Measurements from ENCODE around the gene FAT2. TPM values are rescaled to one million over a fixed set of nuclear protein-coding genes. Genes with fewer than 3 reads are reported as not detected.
A peak's percentile ranks its signal among the peaks of the same experiment; 100 is the strongest.
"Not testable (repeated sequence)": the region's sequence is repeated elsewhere in the genome, so short reads cannot be mapped to it uniquely, and the experiment has no call there.

Gene FAT2
- polyA plus RNA-seq, 4 donors, result 0.16 to 11.2 (median 7.3) TPM

GRCh38 chr5:151612689-151613427 lies 21.7 kb upstream of the FAT2 start:
- no peak for DNase-seq (ENCODE audit: low read depth in 4 of 4, low spot score in 3 of 4)

GRCh38 chr5:151611127-151611775 lies 20.1 kb upstream of the FAT2 start:
- DNase-seq (ENCODE audit: low read depth in 4 of 4, low spot score in 3 of 4), result no peak

DNA sequence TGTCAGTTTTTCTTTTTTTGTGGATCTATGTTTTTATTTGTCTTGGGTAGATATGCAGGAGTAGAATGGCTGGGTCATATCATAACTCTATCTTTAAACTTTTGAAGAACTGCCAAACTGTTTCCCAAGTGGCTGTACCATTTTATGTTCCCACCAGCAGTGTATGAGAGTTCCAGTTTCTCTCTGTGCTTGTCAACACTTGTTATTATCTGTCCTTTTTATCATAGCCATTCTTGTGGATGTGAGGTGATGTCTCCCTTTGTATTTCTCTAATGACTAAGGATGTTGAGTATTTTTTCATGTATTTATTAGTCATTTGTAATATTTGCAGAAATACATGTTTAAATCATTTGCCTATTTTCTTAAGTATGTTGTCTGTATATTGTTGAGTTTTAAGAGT lies 17.4 kb upstream of the FAT2 start:
- DNase-seq (ENCODE audit: low read depth in 4 of 4, low spot score in 3 of 4), result no peak

GRCh38 chr5:151607304-151607703 lies 16.2 kb upstream of the FAT2 start:
- no peak for DNase-seq (ENCODE audit: low read depth in 4 of 4, low spot score in 3 of 4)

DNA sequence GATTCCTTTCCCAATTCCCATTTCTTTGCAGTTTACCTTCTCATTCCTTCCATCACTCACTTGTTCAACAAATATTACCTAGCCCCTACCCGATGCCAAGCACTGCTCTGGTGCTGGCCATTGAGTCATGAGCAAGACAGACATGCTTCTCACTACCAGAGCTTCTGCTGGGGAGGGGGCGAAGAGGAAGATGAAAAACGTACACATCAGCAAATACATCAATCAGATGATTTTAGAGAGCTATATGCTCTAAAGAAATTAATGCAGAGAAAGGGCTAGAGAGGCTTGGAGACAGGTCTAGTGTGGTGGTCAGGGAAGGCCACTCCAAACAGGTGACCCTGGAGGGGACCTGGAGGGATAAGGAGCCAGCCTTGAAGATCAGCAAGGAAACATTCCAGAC lies 14.4 kb upstream of the FAT2 start:
- no peak for DNase-seq (ENCODE audit: low read depth in 4 of 4, low spot score in 3 of 4)

DNA sequence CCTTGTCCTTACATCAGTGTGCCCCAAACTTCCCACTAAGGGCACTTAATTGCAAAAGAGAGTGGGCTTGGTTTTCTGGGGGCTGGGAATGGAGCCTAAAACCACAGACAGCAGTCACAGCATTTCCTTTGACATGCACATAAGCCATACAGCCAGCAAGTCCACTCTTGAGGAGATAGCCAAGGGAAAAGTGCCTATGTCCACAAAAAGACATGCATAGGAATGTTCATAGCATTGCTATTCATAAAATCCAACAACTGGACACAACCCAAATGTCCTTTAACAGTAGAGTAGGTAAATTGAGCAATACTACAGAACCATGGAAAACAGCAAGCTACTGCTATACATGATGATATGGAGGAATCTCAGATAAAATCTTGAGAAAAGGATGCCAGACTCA lies 11.7 kb upstream of the FAT2 start:
- DNase-seq (ENCODE audit: low read depth in 4 of 4, low spot score in 3 of 4), result no peak

GRCh38 chr5:151601391-151601790 lies 10.3 kb upstream of the FAT2 start:
- DNase-seq (ENCODE audit: low read depth in 4 of 4, low spot score in 3 of 4), result no peak

DNA sequence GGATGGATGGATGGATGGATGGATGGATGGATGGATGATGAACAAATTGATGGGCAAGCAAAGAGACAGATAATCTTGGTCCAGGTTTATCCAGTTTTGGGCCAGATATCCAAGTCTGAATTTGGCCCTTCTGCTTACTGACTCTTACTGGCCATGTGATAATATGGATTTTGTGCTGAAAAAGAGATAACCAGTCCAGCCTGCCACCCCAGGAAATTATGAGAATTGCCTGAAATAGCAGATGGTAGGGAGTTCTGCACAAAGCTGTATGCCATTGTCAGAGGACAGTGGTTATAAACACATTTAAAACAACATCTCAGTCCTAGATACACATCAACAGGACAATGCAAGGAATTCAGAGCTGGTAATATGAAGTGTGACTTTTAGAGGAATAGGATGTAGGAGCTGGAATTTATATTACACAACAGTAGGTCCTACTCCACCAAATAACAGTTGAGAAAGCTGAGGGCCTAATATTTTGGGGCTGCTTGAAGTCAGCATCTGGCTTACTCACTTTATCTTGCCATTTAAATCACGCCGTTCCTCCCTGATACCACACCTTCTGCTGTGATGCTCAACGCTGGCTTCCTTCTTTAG lies 9.0 kb upstream of the FAT2 start:
- DNase-seq (ENCODE audit: low read depth in 4 of 4, low spot score in 3 of 4), result no peak

GRCh38 chr5:151598984-151599383 lies 7.9 kb upstream of the FAT2 start:
- no peak for DNase-seq (ENCODE audit: low read depth in 4 of 4, low spot score in 3 of 4)

GRCh38 chr5:151598549-151598948 lies 7.4 kb upstream of the FAT2 start:
- no peak for DNase-seq (ENCODE audit: low read depth in 4 of 4, low spot score in 3 of 4)

- DNase-seq (ENCODE audit: low read depth in 4 of 4, low spot score in 3 of 4), result no peak
These were observed 6.6 kb upstream of the FAT2 start for GRCh38 chr5:151597749-151598148.

DNA sequence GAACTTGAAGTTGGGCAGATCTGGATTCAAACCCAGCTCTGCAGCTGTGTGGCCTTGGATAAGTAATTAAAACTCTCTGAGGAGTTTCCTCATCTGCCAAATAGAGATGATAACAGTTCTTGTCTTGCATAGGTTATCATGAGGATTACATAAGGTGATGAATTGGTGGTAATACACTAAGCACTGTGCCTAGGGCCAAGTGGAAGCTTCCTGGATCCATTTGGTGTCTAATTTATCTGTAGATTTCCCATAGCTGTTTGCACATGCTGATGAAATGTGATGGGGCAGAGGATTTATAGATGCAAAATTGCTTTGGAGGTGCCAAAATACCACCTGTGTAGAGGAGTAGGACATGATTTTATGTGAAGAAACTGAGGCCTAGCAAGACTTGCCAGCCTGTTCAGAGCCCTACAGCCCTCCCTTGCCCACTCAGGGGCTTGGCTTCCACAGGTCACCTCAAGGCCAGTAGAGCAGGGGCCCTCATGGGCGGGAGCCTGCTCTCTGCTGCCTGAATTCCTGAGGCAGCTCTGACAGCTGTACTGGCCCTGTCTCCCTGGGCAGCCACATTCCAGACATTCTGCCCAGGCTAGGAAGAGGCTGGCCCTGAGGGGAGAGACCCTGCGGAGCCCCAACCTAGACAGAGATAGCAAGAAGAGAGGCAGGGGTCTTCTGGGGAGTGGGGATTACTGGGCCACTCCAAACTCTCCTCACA lies 5.9 kb upstream of the FAT2 start:
- DNase-seq (ENCODE audit: low read depth in 4 of 4, low spot score in 3 of 4), result no peak

DNA sequence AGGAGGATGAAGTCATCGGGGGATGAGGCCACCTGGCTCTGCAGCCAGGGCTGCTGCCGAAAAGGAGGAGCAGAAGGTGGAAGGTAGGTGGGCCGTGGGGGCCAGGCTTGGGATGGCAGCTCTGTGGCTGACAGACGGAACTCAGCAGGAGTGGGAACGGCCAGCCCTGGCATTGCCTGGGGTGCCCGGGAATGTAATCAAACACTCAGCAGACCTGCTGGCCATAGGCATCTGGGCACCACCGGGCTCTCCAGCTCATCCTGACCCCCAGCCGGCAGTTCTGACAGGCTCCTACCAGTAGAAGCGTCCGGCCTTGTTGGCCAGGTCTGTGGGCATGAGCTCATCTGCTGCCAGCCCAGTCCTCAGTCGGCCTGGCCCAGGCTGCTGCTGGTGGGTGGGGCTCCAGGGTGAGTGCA lies 4.3 kb upstream of the FAT2 start:
- no peak for DNase-seq (ENCODE audit: low read depth in 4 of 4, low spot score in 3 of 4)

- peak; percentile 45 to 58 (median 53) for DNase-seq (ENCODE audit: low read depth in 4 of 4, low spot score in 3 of 4)
These were observed 1.8 kb upstream of the FAT2 start for GRCh38 chr5:151592855-151593408.

DNA sequence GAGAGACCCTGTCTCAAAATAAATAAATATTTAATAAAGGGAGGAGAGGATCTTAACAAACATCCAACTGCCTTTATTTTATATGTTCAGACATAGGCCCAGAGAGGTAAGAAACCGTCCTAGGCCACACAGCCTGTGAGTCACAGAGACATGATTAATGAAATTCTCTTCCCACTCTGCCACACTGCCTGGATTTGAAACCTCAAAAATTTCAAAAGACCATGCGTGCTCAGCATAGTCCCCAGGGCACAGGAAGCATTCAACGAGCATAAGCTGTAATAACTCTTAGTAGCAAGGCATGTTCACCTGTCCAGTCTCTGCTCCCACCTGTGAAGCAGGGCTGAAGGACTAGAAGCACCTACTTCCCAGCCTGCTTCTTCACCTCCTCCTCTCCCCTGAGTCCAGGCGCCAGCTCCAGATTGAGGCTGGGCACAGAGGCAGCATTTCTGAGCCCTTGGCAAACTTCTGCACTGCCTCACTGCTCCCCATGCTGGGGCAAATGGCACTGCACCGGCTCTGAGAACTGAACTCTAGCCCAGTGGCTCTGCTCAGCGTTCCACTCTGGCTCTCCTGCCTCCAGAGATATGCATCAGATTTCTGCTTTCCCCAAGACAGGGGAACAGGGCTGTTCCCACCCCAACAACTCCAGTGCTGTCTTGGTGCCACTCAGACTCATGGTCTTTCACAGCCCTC lies 1.1 kb downstream of the FAT2 start:
- no peak for DNase-seq (ENCODE audit: low read depth in 4 of 4, low spot score in 3 of 4)

- DNase-seq (ENCODE audit: low read depth in 4 of 4, low spot score in 3 of 4), result no peak
These were observed 3.2 kb downstream of the FAT2 start for GRCh38 chr5:151587796-151588555.

DNA sequence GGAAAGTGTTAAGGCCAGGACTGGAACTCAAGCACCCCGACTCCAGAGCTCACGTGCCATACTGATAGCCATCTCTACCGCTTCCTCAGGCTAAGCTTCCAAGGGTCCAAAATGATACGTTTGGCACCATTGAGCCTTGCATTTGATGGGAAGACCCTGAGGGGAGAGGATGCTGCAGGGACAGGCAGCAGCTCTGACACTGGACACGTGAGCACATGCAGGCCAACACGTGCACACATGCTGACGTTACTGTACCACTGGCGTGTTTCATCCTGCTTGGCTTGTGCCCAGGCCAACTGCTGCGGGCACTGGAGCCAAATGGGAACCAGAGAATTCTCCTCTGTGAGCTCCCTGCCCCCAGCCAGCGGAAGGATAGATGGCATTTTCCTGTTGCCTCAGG lies 5.2 kb downstream of the FAT2 start:
- DNase-seq (ENCODE audit: low read depth in 4 of 4, low spot score in 3 of 4), result no peak

DNA sequence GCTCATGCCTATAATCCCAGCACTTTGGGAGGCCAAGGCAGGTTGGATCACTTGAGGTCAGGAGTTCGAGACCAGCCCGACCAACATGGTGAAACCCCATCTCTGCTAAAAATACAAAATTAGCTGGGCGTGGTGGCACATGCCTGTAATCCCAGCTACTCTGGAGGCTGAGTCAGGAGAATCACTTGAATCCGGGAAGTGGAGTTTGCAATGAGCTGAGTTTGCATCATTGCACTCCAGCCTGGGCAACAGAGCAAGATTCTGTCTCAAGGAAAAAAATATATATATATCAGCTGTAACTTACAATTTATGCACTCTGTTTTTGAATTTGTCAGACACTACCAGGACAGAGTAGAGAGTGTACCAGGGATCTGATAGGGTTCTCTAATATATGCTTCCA lies 5.8 kb downstream of the FAT2 start:
- not testable (repeated sequence) for DNase-seq (ENCODE audit: low read depth in 4 of 4, low spot score in 3 of 4)

GRCh38 chr5:151584057-151584937 lies 6.8 kb downstream of the FAT2 start:
- no peak for DNase-seq (ENCODE audit: low read depth in 4 of 4, low spot score in 3 of 4)

Data from left renal pelvis (tissue), 4 donors.